Stimulated activated naive CD4-positive, alpha-beta T cell treated with Interleukin-2 at 50 U/mL for 16 hours (primary cell): ENCODE measurements around the gene SMC1B.
A peak's percentile ranks its signal among the peaks of the same experiment; 100 is the strongest.
"Not testable (repeated sequence)": the region's sequence is repeated elsewhere in the genome, so short reads cannot be mapped to it uniquely, and the experiment has no call there.

Experiments used
- DNase-seq: peaks from one replicate; lab custom pipeline; 2025; lab: John Stamatoyannopoulos, UW

The SMC1B gene

DNA sequence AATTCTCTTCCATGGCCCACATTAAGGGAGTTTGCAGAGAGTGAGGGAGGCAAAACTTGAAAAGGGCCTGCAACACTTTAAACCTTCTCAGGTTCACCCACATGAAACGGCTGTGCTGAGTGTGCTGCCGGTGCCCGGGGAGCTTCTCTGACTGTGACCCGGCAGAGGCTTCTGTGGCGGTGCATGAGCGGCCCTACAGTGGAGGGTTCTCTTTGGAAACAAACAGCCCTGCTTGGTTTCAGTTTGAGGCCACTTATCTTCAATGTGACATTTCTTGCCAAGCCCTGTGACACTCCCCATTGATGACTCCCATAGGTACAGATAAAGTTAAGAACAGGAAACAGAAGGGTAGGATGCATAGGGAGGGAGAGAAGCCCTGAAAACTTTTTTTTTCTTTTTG, 71.9 kb downstream of the SMC1B start:
- peak; percentile 9 for DNase-seq

DNA sequence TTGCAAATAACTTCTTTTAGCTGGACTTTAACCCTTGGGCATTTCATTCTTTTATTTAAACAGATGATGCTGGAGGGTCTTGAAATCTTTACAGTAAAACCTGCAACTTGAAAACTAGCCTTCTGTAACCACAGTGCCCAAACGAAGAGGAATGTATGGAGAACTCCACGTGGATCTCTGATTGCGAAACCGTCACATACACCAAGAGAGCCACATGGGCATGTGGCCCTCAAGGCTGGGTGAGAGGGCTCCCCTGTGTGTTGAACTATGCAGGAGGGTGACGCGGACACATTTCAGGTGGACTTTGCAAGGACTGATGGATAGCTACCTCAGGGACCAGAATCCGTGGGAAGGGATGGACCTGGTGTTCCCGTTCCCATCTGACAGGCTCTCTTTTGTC, 73.1 kb downstream of the SMC1B start:
- DNase-seq: no peak

DNA sequence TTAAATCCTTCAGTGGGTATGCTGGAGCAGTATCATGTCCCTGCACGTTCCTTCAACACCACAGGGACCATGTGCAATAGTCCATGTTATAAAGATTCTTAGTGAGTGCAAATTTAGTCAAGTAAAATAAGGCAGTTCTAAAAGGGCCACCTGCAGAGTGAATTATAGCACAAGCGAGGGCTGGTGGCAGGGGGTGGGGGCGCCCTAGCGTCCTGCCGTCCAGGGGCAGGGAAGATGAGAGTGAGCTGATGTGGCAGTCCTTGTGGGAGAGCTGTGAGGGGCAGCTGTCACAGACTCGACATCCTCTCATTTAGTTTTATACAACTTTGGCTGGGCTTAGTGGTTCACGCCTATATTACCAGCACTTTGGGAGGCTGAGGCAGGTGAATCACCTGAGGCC, 74.6 kb downstream of the SMC1B start:
- DNase-seq: no peak

DNA sequence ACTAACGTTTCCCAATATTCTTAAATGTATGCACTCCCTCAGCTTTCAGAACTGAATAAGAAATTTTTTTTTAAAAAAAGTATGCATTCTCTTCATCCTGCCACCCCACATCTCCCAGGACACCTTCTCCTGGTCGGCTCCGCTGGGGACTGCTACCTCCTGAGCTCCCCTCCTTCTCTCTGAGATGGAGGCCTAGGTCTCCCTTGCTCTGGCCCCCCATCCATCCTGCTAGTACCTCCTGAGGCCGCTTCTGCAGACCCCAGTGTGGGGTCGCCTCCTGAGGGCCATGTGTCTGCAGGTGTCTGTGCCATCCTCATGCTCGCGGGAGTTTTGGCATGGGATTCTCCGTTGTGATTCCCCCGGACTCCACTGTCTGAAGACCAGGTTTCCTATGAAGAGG, 75.9 kb downstream of the SMC1B start:
- DNase-seq: no peak

DNA sequence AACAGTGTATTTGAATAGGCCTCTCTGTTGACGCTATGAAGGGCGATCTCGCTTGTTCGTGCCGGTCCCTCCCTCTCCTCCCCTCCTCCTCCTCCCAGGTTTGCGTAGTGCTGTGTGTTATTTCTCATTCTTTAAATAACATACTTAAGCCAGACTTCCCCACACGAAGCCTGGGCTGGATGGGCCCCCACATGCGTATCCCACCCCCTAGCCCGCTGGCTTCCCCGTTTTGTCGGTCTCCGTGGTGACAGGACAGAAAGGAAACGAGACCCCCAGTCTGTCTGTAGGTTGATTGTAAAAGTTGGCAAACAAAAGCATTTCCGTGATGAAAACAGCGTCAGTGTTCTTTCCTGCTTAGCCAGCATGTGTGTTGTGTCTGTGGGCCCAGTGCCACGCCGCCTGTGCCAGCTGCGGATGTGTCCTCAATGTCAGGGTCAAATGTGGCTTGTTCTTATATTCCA, 76.4 kb downstream of the SMC1B start:
- DNase-seq: no peak

DNA sequence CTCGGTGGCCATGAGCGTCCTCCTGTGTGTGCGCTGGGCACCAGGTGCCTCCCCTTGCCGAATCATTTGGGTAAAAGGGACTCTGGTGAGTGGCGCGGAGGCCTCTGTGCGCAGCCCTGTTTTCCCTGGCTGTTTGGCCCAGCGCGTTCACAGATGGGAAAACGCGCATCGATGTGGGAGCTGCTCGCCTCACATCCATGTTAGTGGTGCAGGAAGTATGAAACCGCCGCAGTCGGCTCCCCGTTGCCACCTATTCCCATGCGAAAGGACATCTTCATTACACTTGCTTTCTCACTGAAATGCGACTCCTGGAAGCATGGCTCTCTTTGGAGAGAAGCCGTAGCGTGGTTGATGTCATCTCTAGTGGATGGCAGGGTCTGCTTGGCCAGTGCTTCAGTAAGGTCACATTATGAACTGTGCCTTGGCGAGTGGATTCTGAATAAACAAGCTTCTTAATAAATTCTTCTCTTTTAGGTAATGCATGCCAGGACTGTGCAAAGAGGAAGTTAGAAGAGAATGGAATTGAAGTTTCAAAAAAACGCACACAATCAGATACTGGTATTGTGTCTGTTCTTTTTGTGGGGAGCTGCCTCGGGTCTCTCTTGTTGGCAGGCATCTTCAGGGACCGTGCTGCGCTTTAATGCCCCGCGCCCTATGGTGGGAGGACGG, 77.4 kb downstream of the SMC1B start:
- no peak for DNase-seq

DNA sequence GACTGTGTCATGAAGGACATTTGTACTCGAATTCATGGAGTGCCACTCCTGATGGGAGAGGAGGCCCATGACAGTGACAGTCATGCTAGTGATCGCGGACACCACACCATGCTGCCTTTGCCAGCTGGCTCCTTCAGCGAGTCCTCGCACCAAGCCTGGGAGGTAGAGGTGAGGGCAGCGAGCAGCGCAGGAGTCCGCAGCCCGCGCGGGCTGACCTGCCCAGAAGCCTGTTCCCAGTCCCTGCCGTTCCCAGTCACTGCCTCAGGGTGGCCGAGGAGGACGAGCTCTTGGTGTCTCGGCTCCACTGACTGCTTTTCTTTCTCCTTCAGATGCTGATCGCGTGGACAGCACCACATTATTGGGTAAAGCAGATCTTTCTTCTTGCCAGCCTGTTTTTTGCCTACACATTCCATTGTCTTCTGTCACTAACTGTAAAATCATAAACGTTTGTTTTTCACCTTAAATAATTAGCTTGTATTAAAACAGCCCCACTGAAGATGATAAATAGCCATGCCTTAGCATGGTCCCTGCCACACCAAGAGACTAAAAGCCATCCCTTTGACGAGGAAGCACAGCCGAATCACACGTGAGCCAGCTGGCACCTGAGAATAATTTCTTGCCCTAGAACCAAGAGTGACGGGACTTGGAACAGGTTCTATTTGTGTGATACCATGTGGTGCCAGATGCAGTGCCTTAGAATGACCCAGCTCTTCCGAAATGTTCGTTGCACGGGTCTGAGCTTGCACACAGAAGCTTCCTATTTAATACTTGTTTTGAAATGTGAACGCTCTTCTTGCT, 78.2 kb downstream of the SMC1B start:
- DNase-seq: no peak

DNA sequence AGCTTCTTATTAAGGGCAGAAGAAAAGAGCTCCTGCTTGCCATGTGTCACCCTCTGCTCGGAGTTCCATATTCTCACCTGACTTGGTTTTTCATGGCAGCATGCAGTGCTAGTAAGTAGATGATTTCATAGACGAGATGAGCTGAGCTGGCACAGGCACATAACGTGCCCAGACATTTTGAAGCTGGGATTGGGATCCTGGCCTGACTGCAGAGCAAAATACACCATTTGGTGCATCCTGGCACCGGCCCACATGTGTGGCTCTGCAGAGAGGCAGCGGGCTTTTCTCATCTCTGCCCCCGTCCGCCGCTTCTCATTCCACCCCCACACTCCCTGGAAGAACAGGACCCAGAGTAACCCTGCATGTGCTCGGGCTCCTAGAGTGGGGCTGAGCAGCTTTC, 78.9 kb downstream of the SMC1B start:
- no peak for DNase-seq

DNA sequence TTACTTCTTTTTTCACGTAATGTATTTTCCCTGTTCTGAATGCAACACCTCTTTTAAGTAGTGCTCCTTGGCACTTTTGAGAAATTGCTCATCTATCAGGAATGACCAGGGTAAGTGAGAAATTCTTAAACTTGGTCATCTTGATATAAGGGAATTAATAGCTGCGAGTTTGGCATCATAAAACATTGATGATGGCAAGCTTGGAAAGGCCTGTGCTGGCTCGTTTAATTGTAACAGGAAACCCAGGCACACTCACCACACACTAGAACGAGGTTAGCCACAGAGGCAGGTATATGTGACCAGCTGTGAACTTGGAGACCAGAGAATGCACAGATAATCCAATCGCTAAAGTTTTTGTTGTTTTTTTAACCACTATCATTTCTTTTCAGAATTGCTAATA, 79.3 kb downstream of the SMC1B start:
- no peak for DNase-seq

DNA sequence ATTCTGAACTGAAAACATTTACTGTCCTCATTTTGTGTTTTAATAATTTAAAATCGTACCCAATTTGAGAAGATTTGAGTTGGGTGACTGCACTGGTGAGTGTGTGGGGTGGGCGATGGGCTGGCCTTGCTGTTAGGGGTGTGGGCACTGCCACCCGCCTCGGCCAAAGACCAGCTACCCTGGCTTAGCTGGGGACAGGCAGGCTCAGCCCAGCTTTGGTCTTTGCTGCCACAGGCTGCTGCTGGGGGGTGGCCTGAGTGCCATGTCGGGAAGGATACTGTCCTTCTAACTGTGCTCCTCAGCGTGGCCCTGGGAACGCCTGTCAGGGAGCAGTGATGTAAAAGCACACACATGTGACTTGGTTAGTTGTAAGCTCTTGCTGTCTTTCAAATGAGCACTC, 81.4 kb downstream of the SMC1B start:
- DNase-seq: no peak

DNA sequence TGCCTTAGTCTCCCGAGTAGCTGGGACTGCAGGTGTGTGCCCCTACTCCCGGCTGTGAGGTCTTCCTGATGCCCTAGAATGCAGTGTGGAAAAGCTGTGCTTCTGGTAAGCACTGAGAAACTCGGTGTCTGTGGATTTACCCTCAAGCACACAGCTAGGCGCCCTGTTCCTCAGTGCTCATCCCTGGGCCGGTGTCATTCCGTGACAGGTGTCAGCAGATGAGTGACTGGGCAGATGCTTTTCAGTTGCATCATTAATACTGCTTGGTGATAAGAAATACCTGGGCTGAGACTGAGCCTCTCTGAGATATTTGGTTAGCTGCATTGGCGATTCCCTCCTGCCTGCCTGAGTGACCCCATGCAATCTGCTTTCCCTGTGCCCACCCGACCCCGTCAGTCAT, 81.9 kb downstream of the SMC1B start:
- DNase-seq: no peak

DNA sequence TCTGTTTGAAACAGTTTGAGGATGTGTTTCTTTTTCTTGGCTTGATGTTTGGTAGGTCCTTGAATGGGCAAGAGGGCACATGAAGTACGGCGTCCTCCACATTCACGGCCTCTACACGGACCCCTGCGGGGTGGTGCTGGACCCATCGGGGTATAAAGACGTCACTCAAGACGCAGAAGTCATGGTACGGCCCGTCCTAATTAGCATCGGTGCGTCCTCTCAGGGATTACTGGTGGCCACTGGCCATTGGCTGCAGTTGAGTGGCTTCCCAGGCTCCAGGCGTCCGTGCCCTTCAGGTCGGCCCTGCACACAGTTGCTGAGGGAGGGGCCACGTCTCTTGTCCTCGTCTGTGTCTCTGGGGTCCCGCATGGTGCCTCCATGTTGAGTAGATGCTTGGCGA, 82.9 kb downstream of the SMC1B start:
- DNase-seq: no peak

DNA sequence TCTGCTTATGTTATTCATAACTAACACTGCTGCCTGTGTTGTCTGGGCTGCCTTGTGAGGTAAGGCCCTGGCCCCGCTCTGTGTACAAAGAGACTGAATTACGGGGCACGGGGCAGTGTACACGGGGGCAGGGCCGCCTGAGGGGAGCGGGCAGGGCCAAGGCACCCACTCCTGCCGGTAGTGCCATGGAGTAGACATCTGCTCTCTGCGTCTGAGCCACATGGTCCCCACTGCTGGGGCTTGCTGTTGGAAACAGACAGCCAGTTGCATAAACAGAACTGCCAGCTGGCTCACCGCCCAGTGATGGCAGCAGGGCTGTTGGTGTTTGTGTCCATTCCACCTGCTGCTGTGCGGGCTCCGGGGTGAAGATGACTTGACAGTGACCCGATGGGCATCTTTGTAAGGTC, 83.9 kb downstream of the SMC1B start:
- DNase-seq: no peak

DNA sequence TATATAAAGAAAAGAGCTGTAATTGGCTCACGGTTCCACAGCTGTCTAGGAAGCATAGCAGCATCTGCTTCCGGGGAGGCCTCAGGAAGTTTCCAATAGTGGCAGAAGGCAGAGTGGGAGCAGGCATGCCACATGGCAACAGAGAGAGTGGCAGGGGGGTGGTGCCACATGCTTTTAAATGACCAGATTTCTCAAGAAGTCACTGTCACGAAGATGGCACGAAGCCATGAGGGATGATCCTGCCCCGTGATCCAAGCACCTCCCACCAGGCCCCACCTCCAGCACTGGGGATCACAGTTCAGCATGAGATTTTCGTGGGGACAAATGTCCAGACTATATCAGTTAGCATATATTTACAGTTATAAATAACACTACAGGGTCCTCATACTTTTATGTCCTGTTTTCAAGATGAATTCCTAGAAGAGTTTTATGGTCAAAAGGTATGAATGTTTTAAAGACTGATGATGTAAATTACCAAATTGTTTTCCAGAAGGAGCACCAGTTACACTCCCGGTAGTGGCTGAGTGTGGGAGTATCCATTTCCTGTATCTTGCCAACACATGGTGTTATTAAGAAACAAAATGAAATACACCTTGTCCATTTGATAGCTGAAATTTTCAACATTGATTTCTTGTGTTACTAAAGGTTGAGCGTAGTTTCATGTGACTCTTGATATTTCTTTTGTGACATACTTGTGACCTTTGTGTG, 84.4 kb downstream of the SMC1B start:
- DNase-seq: no peak

DNA sequence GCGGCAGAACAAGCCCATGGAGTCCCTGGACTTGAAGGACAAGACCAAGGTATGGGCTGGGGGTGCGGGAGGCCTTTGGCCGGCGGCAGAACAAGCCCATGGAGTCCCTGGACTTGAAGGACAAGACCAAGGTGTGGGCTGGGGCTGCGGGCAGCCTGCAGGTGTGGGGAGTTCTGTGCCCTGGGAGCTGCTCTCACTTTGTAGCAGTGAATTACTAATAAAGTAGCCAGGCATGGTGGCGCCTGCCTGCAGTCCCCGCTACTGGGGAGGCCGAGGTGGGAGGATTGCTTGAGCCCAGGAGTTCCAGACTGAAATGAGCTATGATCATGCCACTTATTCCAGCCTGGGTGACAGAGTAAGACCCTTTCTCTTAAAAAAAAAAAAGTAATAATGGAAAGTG, 85.1 kb downstream of the SMC1B start:
- DNase-seq: not testable (repeated sequence)

DNA sequence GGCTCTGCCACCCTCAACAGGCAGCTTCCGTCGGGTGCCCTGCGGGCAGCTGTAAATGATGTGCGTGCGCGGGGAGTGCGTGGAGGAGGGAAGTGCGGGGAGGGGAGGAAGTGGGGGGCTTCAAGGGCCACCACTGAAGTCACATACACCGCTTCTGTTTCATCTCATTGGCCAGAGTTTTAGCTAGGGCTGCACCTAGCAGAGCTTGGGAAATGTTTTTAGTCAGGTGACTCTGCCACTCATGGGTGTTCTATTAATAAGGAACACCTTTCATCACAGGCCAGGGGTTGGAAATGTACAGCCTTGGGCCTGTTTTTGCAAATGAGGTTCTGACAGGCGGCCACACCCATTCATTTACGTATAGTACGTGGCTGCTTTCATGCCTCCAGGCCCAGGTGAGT, 89.1 kb downstream of the SMC1B start:
- no peak for DNase-seq

DNA sequence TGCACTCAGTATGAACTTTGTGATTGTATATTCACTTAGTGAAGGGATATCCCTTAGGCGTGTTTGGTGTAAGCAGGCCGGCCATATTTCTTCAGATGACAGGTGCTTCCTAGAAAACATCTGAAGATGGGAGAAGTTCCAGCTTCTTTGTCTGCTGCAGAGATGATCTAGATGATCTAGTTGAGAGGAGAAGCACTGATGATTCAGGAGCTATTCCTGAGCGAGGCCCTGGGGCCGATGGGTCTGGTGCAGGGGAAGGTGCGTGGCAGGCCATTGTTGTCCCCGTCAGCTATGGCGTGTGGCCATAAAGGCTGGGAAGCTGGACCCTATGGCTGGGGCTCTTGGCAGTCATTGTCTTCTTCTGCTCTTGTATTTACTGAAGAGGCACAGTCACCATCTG, 89.7 kb downstream of the SMC1B start:
- no peak for DNase-seq

DNA sequence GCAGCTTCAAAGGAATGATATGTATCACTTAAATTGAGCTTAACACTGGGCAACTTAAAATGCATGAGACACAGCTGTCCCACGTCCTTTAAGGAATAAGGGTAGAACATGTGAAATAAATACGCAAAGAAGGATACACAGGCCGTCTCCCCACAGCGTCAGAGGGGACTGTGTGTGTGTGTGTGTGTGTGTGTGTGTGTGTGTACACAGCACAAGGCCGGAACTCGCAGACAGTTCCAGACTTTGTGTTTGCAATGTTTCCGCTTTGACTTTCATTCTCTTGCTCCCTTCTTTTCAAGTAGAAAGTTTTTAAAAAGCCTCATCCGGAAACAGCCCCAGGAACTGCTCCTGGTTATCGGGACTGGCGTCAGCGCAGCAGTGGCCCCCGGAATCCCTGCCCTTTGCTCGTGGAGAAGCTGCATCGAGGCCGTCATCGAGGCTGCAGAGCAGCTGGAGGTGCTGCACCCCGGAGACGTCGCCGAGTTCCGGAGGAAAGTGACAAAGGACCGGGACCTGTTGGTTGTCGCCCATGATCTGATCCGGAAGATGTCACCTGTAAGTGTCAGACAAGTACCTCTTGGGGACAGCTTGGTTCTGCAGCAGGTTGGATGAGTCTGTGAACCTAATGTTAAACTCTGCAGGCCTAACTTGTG, 90.4 kb downstream of the SMC1B start:
- no peak for DNase-seq

DNA sequence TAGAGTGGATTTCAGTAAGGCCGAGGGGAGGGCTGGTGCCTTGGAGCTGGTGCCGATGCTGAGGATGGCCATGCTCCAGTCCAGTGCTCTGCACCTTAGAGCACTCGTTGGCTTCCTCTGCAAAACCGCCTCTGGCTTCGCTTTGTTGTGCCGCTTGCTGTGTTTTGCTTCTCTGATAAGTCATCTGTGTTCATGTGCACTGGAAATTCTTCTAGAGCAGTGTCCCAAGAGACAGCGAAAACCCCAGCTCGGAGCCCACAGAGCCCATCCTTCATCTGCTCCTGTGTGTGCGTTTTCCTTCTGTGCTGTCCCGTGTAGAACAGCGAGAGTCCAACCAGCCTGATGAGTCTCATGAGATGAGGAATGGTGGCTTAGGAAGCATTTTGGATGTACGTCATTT, 91.6 kb downstream of the SMC1B start:
- no peak for DNase-seq

DNA sequence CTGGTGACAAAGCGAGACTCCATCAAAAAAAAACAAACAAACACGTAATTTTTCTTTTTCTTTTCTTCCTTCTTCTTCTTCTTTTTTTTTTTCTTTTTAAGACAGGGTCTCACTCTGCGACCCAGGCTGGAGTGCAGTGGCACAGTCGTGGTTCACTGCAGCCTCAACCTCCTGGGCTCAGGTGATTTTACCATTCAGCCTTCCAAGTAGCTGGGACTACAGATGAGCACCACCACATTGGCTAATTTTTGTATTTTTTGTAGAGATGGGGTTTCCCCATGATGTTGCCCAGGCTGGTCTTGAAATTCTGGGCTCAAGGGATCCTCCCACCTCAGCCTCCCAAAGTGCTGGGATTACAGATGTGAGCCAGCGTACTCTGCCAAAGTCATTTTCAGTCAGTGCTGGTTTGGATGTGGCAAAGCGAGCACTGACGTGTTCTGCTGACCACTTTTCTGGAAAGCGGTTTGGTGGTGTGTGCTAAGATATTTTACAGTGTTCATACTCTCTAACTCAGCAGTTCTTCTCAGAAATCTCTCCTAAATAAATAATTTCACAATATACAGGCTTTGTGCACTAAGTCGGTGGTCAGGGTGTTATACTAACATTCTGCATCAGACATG, 92.9 kb downstream of the SMC1B start:
- DNase-seq: no peak

DNA sequence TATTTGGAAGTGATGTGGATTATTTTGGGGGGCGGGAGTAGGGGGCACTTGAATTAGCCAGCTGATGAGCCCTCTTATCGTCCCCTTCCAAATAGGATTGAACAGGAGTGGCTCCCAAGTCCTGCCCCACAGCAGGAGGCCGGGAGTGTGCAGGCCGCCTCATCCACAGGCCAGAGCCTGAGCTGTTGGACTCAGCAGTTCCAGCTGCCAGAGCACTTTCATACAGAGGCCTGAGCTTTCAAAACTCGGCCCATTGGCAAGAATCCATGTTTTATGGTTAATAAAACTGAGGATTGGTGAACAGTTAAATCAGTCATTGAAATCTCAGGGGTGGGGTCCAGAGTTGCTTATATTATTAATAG, 94.1 kb downstream of the SMC1B start:
- DNase-seq: no peak
